ENCODE measurements around the gene GID8.
A peak's percentile ranks its signal among the peaks of the same experiment; 100 is the strongest.
"Not testable (repeated sequence)": the region's sequence is repeated elsewhere in the genome, so short reads cannot be mapped to it uniquely, and the experiment has no call there.

Gene GID8

DNA sequence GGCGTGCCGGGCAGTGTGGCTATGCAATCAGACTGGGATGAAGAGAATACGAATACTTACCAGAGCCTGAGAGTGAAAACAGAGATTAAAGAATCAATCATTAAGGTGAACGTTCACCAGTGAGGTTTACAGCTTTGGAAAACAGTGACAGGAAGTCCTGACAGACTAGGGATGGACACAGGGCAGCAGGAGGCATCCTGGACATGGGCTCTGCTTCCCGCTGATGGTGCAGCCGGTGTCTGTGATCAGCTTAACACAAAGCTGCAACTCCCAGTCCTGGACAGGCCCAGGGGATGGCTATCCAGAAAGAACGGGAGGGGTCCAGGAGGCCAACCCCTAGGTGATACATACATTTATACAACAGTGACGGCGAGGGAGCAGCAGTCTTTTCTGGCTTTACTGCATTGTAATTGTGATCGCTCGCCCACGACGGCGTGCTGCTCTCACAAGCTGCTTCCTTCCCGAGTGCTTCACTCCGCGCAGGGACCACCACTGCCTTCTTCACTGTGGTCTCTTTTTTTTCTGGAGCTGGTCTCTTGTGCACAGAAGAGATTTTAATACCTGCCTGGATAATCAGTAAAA, 32.3 kb upstream of the GID8 start:
- no peak for DNase-seq

DNA sequence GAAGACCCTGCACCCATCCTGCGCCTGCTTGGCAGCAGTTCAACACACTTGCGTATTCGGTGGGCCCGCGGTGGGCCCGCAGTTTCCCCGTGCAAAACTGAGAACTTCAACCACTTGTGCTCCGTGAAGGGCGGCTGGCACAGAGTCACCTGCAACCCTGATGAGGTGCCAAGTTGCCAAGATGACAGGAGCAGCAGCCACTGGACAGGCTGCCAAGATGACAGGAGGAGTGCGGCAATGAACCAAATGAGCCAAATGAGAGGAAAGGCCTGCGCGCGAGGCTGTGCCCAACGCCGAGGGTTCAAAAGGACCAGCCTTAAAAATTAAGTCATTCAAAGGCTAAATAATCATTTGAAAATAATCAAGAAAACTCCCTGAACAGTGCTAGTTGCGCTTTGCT, 31.7 kb upstream of the GID8 start:
- DNase-seq: no peak

DNA sequence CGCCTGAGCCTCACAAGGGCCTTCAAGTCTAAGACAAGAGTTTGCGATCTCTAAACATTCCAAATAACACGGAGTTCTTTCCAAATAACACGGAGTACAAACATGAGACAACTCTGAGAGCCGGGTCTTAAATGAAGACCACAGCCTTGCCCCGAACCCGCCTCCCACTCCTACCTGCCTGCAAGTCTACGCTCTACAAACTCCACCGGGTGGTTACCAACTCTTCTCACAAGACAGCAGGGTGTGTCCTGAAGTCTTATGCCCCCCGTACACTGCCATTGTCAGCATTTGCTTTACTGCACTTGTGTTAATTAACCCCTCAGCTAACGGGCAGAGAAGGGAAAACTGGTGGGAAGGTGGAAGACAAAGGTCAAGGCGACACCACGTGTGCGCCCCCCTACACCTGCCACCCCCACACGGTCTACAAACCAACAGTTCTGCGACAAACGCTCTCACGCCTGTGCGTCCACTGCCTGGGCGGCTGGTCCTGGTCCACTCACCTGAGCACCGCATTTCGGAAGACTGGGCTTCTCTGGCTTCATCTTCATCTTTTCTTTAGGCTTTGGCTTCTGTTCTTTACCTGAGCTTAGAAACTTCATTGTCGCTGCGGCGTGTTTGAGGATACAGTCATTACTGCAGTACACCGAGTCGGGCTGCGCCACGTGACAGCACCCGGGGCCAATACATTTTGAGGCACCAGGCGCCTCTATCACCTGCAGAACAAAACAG, 31.1 kb upstream of the GID8 start:
- DNase-seq: no peak

DNA sequence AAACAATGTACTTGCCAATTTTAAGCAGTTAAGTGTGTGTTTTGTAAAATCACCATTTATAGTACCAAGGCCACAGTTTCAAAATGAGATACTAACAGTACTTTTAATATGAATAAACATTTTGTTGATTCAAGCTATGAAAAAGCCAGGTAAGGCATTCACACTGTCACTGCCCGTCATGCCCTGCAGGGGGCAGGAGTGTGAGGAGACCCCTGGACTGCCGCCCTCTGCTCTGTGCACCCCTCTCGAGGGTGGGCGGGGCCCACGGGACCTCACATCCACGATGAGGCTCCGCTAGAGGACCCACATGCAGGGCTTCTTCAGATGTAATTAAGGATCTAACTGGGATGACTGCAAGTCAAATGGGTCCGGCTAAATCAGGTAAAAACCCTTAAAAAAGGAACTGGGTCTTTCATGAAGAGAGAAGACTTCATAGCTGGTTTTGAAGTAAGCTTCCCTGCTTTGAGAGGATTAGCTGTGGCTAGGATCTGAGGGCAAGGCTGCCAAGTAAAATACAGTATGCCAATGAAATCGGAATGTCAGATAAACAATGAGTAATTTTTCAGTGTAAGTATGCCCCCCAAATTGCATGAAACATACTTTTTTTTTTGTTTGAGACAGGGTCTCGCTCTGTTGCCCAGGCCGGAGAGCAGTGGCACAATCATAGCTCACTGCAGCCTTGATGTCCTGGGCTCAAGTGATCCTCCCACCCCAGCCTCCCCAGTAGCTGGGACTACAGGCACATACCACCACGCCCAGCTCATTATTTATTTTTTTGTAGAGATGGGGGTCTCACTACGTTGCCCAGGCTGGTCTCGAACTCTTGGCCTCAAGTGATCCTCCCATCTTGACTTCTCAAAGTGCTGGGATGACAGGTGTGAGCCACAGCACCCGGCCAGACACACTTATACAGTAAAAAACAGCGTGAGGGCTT, 30.3 kb upstream of the GID8 start:
- DNase-seq: no peak

DNA sequence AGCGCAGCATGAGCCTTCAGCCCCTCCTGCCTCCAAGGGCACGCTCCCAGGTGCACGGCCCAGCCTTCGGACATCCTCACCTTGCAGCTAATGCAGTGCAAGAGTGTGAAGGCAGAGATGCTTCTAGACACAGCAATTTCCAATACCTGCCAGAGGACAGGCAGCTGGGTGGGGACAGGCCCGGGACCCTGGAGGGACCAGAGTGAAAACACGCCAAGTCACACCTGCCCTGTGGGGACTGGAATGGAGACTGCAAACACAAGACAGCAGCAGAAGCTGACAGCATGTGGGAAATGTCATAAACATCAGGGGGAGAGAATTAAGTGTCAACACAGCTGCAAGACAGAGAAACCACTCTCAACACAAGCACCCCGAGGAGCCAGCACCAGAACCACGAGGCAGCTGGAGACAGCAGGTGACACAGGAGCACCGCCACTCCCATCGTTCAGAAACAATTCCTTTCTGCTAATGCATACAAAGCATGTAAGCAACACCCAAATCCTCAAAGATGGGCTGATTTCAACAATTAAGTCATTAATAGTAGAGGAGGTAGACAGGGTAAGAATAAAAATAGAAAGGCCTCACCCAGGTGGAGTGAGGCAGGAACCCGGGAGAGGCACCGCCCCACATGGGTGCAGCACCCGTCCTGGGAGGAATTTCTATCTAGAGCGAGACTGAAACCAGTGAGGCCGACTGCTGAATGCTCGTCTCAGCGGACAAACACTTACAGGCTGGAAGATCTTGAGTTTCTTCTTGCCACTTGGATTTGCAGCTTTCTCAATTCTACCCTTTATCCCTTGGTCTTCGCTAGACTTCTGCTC, 28.8 kb upstream of the GID8 start:
- no peak for DNase-seq

DNA sequence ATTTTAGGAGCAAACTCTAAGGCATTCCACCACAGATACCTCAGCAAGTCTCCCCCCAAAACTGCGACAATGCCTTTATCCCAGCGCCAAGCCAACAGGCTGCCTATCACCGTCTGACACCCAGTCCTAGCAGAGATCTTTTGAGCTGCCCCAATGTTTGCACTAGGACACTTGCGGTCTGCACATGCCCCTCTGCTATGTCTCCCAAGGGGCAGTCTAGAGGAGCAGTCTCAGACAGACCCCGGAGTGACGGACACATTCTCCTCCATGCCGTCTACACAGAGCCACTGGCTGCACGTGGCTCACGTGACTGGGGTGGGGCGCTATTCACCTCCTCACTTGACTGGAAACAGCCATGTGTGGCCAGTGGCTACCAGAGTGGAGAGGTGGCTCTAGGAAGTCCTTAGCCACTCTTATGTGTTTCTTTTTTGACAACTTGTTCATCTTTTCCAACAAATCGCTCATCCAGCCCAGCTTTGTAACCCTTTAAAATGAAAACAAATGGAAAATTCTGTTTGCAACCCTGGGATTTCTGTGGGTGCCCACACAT, 27.7 kb upstream of the GID8 start:
- DNase-seq: no peak

DNA sequence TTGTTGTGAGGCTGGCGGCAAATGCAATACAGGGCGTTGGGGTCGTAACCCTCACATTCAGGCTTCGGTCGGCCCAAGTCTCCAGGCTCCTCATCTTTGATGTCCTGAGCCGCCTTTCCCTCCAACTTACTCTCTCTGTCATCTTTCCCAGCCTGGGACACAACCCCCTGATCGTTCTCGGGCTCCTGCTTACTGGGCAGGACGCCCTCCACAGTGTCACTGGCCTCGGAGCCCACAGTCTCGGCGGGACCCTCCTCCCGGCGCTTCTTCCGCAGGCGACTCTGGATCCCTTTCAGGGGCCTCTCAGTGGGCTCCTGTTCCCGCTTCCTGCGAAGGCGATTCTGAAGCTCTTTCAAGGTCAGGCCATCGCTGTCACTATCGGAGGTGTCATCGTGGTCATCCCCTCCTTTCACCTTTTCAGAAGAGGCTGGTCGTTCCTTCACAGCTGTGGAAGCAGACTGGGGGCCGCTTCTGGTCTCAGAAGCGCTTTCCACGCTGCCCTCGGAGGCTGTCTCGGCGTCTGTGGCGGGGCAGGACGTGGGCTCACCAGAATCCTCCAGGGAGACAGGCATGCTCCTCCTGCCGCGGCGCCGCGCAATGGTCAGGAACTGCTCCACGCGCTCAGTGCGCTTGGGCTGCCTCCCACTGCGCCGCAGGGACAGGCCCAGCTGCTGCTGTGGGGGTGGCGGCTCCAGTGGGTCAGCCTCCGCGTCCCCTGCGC, 27.0 kb upstream of the GID8 start:
- no peak for DNase-seq

DNA sequence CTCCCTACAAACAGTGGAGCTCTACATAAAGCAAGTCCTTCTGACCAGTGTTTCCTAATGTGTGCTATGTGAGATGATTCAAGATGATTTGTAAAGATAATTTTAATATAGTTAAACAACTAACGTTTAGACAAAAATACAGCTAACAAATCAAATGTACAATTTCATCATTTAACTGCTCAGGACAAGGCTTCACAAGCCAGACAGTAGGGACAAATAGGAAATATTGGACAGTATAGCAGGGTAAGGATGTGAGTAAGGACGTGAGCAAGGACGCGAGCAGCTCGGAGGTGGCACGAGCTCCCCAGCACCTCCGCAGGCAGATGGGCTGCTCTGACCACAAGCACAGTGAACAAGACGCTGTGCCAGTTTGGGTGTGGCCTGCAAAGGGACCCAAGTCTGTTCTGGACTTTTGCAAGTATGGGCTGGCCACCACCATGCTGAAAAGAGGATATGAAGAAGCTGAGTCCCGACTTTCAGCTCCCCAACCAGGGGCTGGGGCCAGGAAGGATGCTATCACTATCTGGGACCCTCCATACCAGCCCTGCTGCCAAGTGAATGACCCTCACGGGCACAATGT, 26.2 kb upstream of the GID8 start:
- no peak for DNase-seq

DNA sequence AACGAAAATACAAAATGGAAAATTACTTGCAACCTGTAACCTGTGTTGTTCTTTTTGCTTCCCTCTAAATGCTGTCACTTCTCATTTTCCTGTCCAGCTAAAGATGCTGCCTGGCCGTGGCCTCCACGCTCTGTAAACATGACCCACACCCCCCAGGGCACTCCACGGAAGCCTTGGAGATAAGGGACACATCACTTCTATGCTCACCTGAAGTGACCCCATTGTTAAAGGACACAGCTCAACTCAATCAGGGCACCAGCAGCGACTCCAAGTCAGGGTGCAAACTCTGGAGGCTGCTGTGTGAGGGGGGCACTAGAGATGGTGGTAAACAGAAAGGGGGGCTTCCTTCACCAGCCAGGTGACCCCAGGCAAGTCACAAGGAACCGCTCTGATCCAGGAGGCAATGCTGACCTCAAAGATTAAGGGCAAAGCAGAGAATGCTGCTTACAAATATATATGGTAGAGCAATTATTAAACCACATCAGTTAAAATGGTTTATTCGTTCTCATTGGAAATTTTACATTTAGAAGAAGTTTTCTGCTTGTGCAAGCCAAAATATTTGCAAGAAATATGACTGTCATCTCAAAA, 24.8 kb upstream of the GID8 start:
- no peak for DNase-seq

DNA sequence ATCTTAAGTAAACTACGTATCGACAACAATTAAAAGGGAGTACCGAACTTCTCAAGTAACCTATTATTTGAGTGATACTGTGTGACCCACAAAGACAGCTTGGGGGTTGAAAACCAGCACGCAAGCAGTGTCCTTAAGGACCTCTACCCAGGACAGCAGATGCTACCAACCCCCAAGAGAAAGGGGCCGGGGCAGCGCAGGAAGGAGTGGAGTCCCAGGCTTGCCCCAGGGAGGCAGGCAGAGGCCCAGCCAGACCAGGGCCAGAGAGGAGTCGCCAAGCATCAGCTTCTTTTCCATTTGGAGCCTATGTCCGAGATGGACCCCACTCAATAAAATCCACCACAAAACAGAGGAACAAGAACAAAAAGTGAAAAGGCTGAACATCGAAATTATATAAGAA, 23.5 kb upstream of the GID8 start:
- no peak for DNase-seq

DNA sequence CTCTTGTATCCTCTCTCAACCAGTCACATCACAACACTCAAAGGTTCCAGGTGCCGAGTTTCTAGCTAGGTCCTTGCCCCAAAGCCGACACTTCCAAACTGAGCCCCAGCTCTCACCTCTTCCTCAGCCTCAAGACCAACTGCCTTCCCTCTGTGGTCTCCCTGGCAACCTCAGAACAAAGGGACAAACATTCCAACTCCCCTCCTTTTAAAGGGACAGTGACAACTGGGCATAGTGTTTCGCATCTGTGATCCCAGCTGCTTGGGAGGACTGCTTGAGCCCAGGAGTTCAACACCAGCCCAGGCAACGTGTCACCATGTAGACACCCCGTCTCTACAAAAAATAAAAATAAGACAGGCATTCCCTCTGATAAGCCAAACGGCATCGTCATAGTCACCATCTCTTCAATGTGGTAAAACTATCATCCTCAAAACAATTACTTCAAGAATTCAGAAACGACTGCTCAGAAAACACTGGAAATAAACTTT, 22.9 kb upstream of the GID8 start:
- DNase-seq: no peak

DNA sequence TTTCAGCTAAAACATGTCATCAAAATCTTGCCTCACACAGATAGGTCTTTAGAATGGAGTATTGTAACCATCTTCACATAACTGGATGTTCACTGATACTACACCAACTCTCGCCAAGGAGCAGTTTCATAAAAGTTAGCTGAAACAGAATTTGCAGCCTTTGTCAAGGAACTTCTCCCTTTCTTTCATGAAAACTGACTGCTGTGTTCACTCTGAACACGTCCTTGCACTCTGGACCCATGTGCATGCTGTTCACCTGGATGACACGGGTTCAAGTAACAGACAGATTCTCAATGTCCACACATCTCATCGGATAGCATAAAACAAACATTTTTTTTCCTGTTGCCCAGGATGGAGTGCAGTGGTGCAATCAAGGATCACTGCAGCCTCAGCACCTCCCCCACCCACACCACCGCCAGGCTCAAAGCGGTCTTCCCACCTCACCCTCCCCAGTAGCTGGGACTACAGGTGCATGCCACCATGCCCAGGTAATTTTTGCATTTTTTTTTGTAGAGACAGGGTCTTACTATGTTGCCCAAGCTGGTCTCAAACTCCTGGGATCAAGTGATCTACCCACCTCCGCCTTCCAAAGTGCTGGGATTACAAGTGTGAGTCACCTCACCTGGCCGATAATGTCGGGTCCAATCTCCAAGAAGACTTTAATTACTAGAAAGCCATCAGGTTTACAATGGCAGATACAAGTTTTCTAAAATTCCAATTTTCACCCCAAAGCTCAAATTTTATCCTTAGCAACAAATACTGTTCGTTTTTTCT, 21.1 kb upstream of the GID8 start:
- DNase-seq: no peak

DNA sequence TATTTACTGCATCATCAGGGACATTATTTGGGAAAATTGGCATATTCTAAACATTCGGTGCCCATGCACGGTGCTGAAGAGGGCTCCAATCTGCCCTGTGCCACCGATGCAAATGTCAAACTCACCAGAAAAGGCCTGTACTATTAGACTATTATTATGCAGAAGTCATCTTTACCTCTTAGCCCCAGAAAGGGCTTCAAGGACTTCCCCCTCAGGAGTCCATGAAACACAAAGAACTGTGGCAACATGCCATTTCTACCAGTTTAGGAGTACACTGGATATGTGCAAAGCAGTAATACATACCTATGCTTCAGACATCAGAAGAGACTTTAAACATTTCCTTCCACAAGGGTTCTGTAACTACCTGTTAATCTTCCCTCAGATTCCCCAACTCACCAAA, 20.2 kb upstream of the GID8 start:
- DNase-seq: no peak

DNA sequence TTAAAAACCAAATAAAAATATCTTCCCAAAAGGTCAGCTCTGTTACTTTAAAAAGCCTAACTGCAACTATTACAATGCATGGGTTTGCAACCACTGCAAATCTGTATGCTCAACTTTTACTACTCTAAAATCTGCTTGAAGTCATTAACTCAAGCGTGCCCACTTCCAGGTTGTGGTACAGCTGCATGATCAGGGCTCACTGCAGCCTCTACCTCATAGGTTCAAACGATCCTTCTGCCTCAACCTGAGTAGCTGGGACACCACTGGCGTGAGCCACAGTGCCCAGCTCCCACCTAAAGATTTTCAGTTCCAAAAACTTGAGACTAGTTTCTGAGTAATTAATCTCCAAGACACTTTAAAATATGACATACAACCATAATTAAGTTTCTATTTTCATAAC, 19.8 kb upstream of the GID8 start:
- DNase-seq: no peak

DNA sequence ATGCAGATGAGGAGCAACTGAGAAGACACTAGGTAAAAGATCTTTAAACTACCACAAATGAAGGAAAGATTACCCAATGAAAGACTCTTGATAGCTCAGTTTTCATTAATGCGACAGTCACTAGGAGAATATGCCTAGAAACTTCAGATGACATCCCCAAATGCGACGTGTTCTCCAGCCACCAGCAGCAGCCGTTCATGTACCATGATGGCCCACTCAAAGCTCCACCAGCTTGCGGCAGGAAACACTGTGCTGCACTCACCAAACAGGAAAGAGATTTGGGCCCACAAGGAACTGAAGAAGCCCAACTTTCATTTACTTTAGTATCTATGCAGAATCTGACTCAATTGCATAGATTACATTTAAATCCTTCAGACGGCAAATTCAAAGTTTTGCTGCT, 19.1 kb upstream of the GID8 start:
- DNase-seq: peak in 1 of 2 experiments; percentile 31

DNA sequence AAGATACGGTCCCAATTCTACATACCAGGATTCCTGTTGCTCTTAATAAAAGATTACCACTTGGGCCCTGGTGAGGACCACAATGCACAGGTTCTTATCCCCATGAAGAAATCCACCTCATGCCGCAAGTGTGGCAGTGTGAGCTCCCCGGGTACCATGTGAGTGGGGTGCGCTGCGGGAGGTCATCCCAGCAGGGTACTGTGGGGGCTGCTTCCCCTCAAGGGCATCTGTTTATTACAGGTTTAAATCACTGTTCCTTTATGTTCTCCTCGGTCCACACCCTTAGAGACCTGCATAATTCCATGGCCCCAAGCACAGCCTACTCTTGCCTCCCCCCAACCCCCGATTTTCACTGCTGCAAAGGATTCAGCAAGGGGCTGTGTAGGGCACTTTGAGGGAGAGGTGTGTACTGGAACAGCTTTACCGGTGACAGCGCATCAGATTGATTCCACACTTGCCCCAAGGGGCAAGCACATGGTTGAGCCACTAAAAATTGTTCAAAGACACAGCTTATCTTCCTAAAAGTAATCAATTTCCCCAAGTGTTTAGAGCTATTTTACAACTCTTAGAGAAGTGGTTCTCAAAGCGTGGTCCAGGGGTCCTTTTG, 17.8 kb upstream of the GID8 start:
- no peak for DNase-seq

DNA sequence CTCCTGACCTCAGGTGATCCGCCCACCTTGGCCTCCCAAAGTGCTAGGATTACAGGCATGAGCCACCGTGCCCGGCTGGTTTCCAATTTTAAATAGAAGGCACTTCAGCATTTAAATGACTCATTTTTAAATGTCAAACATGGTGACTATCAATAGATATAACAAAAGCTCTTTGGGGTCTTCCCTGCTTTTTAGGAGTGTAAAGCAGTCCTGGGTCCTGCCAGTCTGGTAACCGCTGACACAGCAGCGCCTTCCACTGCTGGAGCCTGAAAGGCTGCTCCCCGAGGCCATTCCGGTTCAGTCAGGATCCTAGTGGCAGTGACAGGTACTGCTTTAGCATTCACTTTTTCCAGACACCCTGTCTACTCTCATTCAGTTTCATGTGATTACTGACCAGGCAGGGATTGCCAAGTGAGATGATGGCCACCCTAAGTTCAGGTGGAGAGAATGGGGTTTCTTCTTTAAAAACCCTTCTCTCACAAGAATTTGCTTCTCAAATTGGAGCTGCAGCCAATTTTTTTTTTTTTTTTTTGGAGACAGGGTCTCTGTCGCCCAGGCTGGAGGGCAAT, 16.7 kb upstream of the GID8 start:
- peak; percentile 59 to 61 for DNase-seq

DNA sequence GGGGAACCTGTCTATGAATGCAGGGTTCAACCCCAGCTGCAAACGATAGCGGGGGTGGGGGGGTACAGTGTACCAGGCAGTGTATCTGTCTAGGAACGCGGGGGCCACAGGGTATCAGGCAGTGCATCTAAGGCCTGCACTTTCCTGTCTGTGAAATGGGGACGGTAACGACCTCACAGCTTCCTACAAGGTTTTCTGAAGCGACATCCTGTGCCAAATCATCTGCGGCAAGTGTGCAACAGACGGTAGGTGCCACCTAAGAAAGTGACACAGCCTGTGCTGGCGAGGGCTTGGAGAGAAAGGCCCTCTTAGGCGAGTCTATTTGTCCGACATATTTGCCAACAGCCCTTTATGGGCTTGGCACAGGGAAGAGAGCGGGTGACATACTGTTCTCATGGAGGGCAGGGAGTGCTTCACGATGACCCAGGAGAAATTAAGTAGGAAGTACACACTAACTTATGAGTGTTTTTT, 15.5 kb upstream of the GID8 start:
- peak; percentile 33 to 41 for DNase-seq

DNA sequence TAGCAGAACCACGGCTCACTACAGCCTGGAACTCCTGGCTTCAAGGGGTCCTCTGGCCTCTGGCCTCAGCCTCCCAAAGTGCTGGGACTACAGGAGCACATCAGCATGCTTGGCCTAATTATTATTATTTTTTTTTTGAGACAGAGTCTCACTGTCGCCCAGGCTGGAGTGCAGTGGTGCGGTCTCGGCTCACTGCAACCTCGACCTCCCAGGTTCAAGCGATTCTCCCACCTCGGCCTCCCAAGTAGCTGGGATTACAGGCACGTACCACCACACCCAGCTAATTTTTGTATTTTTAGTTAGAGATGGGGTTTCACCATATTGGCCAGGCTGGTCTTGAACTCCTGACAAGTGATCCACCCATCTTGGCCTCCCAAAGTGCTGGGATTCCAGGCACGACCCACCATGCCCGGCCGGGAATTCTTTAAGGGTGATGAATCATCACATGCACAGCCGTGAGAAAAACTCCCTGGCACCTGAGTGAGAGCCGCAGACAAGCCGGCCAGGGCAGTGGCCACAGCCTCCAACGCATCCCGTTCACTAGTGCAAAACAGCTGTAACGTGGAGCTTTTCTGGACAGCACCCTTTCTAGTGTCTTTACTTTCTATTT, 14.8 kb upstream of the GID8 start:
- not testable (repeated sequence) for DNase-seq
